Neural cell (in vitro differentiated cells): ENCODE data around the gene RRP1. TPM values are rescaled to one million over a fixed set of nuclear protein-coding genes. Genes with fewer than 3 reads are reported as not detected.

Source experiments
- H2AFZ ChIP-seq: fragments of 200-600, 300-800 bp; sonication (generic), shearing (Covaris generic); 2 replicates; pipeline ENCODE4 v1.6.0; 2014; ENCODE audit warnings: low read depth, mild to moderate bottlenecking, antibody characterized with exemption, low read length, moderate library complexity
- H3F3A ChIP-seq: fragments of 200-600 bp; shearing (Covaris generic); 2 replicates; pipeline ENCODE4 v1.6.1; 2016; ENCODE audit warnings: mild to moderate bottlenecking, moderate library complexity, mixed read lengths, antibody characterized with exemption, low read length; ENCODE audit not compliant: insufficient read depth, poor library complexity, severe bottlenecking
- H3K27ac ChIP-seq: fragments of 200-600, 300-800 bp; sonication (generic), shearing (Covaris generic); 2 replicates; pipeline ENCODE4 v1.5.1; 2014; ENCODE audit warnings: mild to moderate bottlenecking, low read length, moderate library complexity
- H3K27me3 ChIP-seq: fragments of 300-800, 200-600 bp; sonication (generic), shearing (Covaris generic); 2 replicates; pipeline ENCODE4 v1.6.0; 2014; ENCODE audit warnings: mild to moderate bottlenecking, low read depth, low read length, moderate library complexity; ENCODE audit not compliant: insufficient read depth
- H3K36me3 ChIP-seq: fragments of 300-800, 200-600 bp; sonication (generic), shearing (Covaris generic); 2 replicates; pipeline ENCODE4 v1.5.1; 2014; ENCODE audit warnings: mild to moderate bottlenecking, antibody characterized with exemption, low read length, moderate library complexity; ENCODE audit not compliant: insufficient read depth
- H3K4me2 ChIP-seq: fragments of 300-800, 200-600 bp; sonication (generic), shearing (Covaris generic); 2 replicates; pipeline ENCODE4 v1.6.0; 2014; ENCODE audit warnings: mild to moderate bottlenecking, low read length
- H3K4me3 ChIP-seq: fragments of 300-800, 200-600 bp; sonication (generic), shearing (Covaris generic); 2 replicates; pipeline ENCODE4 v1.5.1; 2014; ENCODE audit warnings: mild to moderate bottlenecking, low read length, moderate library complexity
- H3K79me2 ChIP-seq: fragments of 200-600 bp; shearing (Covaris generic); replicated peaks from 2 replicates; pipeline ENCODE4 v1.6.0; 2014; ENCODE audit warnings: mild to moderate bottlenecking, low read length, moderate library complexity; ENCODE audit not compliant: insufficient read depth
- H3K9ac ChIP-seq: fragments of 300-800, 200-600 bp; sonication (generic), shearing (Covaris generic); 2 replicates; pipeline ENCODE4 v1.6.1; 2016; ENCODE audit warnings: mild to moderate bottlenecking, low read length, mixed read lengths
- H3K9me2 ChIP-seq: fragments of 200-600 bp; shearing (Covaris generic); 2 replicates; pipeline ENCODE4 v1.6.1; 2016; ENCODE audit warnings: mild to moderate bottlenecking, low read length, mixed read lengths; ENCODE audit not compliant: insufficient read depth
- H3K9me3 ChIP-seq: fragments of 200-600, 300-800 bp; sonication (generic), shearing (Covaris generic); 2 replicates; pipeline ENCODE4 v1.6.1; 2016; ENCODE audit warnings: mild to moderate bottlenecking, mixed run types, low read length, moderate library complexity, mixed read lengths
- H4K20me1 ChIP-seq: fragments of 200-600 bp; shearing (Covaris generic); 2 replicates; pipeline ENCODE4 v1.6.1; 2016; ENCODE audit warnings: mild to moderate bottlenecking, mixed run types; ENCODE audit not compliant: insufficient read depth
- EP300 ChIP-seq: fragments of 450-650 bp; conservative IDR thresholded peaks from 2 replicates; pipeline ENCODE4 v1.6.1; 2014; ENCODE audit warnings: antibody characterized with exemption, mild to moderate bottlenecking, moderate library complexity; ENCODE audit not compliant: poor library complexity, severe bottlenecking
- EZH2 ChIP-seq: fragments of 200-600, 300-800 bp; shearing (Covaris generic), sonication (generic); IDR thresholded peaks from 2 replicates; pipeline ENCODE4 v1.6.1; 2014; ENCODE audit warnings: antibody characterized with exemption, low read length, borderline replicate concordance, mild to moderate bottlenecking; ENCODE audit not compliant: insufficient read depth, poor library complexity, severe bottlenecking
- MXI1 ChIP-seq: fragments of 450-650 bp; conservative IDR thresholded peaks from 2 replicates; pipeline ENCODE4 v1.6.1; 2014; ENCODE audit warnings: antibody characterized with exemption, mild to moderate bottlenecking; ENCODE audit not compliant: poor library complexity, severe bottlenecking
- POLR2AphosphoS5 ChIP-seq: IDR thresholded peaks from 2 replicates; pipeline ENCODE4 v1.6.1; 2012
- RAD21 ChIP-seq: fragments of 450-650 bp; conservative IDR thresholded peaks from 2 replicates; pipeline ENCODE4 v1.6.1; 2014; ENCODE audit warnings: antibody characterized with exemption, mild to moderate bottlenecking, moderate library complexity
- SMC3 ChIP-seq: fragments of 450-650 bp; conservative IDR thresholded peaks from 2 replicates; pipeline ENCODE4 v1.6.1; 2014; ENCODE audit warnings: antibody characterized with exemption, mild to moderate bottlenecking, moderate library complexity; ENCODE audit not compliant: poor library complexity
- TAF1 ChIP-seq: IDR thresholded peaks from 2 replicates; pipeline ENCODE4 v1.6.1; 2012; ENCODE audit warnings: low read depth
- polyA plus RNA-seq: library from polyadenylated mRNA; depleted of rRNA; stranded (reverse); fragments of >200 nt; gene quantifications from 2 replicates; pipeline ENCODE4 v1.2.3, GENCODE V29; 2014
- TF ChIP-seq, protein P1 (sequence below): IDR thresholded peaks from 2 replicates; pipeline ENCODE4 v1.6.1; 2012; ENCODE audit warnings: borderline replicate concordance
- TF ChIP-seq, protein P2 (sequence below): fragments of 450-650 bp; IDR thresholded peaks from 2 replicates; pipeline ENCODE4 v1.5.1; 2014; ENCODE audit warnings: antibody characterized with exemption, mild to moderate bottlenecking, moderate library complexity; ENCODE audit not compliant: poor library complexity, severe bottlenecking

RRP1 gene
- polyA plus RNA-seq, 1 donor from 2014 or later, result 35.8 TPM

DNA sequence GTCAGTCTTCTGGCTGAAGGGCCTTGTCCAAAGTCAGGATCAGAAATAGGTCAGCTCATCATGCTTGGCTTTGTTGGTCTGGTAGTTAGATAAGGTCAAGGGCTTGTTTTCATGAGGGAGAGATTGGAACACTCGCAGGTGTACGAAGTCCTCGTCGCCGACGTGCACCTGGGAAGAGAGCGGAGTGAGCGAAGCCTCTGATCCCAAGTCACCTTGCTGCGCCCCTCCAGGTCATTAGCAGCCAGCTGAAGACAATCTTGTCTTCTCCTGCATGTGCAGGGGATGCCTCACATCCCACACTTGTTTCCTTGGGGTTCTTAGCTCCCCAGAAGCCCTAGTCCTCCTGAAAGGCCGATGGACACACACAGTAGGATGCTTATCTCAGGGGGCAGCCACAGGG is 15.2 kb upstream of the RRP1 start:
- Histone ChIP-seq H3F3A (no peaks in the 10 kb centered on the region), H3K36me3 (no peaks in the 10 kb centered on the region), H2AFZ (no peak overlapping the region), H3K9me2 (no peaks in the 10 kb centered on the region), H3K27ac (no peak overlapping the region), H3K9ac (no peak overlapping the region), H4K20me1 (no peaks in the 10 kb centered on the region), H3K4me3 (peak overlapping the region; percentile 94), H3K4me2 (no peak overlapping the region), H3K79me2 (peaks cover 5% of the 10 kb centered on the region), H3K9me3 (no peaks in the 10 kb centered on the region), H3K27me3 (no peaks in the 10 kb centered on the region)
- TF ChIP-seq RAD21, result no peak
- TF ChIP-seq MXI1, result no peak
- TF ChIP-seq, protein P1, sequence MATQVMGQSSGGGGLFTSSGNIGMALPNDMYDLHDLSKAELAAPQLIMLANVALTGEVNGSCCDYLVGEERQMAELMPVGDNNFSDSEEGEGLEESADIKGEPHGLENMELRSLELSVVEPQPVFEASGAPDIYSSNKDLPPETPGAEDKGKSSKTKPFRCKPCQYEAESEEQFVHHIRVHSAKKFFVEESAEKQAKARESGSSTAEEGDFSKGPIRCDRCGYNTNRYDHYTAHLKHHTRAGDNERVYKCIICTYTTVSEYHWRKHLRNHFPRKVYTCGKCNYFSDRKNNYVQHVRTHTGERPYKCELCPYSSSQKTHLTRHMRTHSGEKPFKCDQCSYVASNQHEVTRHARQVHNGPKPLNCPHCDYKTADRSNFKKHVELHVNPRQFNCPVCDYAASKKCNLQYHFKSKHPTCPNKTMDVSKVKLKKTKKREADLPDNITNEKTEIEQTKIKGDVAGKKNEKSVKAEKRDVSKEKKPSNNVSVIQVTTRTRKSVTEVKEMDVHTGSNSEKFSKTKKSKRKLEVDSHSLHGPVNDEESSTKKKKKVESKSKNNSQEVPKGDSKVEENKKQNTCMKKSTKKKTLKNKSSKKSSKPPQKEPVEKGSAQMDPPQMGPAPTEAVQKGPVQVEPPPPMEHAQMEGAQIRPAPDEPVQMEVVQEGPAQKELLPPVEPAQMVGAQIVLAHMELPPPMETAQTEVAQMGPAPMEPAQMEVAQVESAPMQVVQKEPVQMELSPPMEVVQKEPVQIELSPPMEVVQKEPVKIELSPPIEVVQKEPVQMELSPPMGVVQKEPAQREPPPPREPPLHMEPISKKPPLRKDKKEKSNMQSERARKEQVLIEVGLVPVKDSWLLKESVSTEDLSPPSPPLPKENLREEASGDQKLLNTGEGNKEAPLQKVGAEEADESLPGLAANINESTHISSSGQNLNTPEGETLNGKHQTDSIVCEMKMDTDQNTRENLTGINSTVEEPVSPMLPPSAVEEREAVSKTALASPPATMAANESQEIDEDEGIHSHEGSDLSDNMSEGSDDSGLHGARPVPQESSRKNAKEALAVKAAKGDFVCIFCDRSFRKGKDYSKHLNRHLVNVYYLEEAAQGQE, result no peak
- TF ChIP-seq SMC3, result no peak
- TF ChIP-seq, protein P2, sequence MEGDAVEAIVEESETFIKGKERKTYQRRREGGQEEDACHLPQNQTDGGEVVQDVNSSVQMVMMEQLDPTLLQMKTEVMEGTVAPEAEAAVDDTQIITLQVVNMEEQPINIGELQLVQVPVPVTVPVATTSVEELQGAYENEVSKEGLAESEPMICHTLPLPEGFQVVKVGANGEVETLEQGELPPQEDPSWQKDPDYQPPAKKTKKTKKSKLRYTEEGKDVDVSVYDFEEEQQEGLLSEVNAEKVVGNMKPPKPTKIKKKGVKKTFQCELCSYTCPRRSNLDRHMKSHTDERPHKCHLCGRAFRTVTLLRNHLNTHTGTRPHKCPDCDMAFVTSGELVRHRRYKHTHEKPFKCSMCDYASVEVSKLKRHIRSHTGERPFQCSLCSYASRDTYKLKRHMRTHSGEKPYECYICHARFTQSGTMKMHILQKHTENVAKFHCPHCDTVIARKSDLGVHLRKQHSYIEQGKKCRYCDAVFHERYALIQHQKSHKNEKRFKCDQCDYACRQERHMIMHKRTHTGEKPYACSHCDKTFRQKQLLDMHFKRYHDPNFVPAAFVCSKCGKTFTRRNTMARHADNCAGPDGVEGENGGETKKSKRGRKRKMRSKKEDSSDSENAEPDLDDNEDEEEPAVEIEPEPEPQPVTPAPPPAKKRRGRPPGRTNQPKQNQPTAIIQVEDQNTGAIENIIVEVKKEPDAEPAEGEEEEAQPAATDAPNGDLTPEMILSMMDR, result no peak

DNA sequence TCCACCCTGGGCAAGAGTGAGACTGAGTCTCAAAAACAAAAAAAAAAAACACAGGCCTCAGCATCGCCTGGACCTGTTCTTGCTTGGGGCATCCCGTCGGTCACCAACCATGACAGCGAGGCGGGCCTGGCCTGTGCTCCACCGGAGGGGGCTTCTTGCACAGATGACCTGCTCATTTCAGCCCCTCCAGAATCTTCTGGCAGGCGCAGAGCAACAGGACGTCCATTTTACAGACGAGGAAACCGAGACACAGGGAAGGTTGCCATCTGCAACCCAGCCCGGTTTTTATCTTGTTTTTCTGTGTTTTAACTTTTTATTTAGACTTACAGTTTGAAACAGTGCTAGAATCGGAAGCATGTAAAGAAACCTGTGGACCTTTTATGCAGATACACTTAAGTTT is 14.2 kb upstream of the RRP1 start:
- peaks cover 5% of the 10 kb centered on the region for H3K79me2 ChIP-seq
- H3K9ac ChIP-seq, result peak overlapping the region; percentile 77
- H3K4me3 ChIP-seq, result peak overlapping the region; percentile 94
- H3K27me3 ChIP-seq, result no peaks in the 10 kb centered on the region
- H3F3A ChIP-seq, result no peaks in the 10 kb centered on the region
- no peaks in the 10 kb centered on the region for H3K9me2 ChIP-seq
- H3K4me2 ChIP-seq, result peak overlapping the region; percentile 91
- no peak overlapping the region for H3K27ac ChIP-seq
- H3K36me3 ChIP-seq, result no peaks in the 10 kb centered on the region
- H3K9me3 ChIP-seq, result no peaks in the 10 kb centered on the region
- H4K20me1 ChIP-seq, result no peaks in the 10 kb centered on the region
- H2AFZ ChIP-seq, result no peak overlapping the region
- TF ChIP-seq TAF1 (no peak), RAD21 (no peak)

DNA sequence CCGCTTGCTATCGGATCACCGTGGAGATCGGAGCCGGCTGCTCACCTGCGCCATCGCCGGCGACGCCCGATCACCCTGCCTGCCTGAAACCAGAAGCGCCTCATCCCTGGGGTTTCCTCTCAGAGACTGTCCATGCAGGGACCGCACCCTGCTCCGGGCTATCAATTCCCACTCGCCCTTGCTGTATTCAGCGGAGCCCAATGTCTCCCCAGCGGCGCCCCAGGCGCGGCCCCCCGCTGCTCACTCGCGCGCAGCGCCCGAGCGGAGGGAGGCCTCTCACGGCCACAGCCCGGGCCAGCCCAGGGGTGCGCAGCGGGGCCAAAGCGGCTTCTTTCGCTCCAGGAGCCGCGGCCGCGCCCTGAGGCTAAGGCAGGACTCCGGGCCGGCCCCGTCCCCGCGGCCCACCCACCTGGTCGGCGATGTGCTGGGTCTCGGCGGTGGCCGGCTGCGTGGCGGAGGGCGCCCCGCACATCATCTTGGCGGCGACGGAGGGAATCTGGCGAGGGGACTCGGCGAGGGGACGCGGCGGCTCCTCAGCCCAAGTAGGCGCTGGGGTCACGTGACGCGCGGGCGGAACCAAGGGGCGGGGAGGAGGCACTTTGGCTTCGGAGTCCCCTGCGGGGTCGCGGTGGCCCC is 13.5 kb upstream of the RRP1 start, which contains the start of gene CSTB:
TSS of gene CSTB (minus strand) at position 514 of the 636 bp plus-strand sequence. CDS start at position 475, 39 bp downstream.
- Histone ChIP-seq H4K20me1 (no peaks in the 10 kb centered on the region), H3F3A (no peaks in the 10 kb centered on the region), H3K79me2 (peaks cover 5% of the 10 kb centered on the region), H3K4me3 (peak within 1 kb of the TSS; percentile 94), H3K9me2 (no peaks in the 10 kb centered on the region), H3K9me3 (no peaks in the 10 kb centered on the region), H3K4me2 (peak within 1 kb of the TSS; percentile 91), H3K36me3 (no peaks in the 10 kb centered on the region), H3K9ac (peak within 1 kb of the TSS; percentile 77), H3K27me3 (no peaks in the 10 kb centered on the region), H2AFZ (peak within 1 kb of the TSS; percentile 76), H3K27ac (peak within 1 kb of the TSS; percentile 49)
- peak; percentile 62 for TF ChIP-seq MXI1
- TF ChIP-seq EZH2, result no peak
- TF ChIP-seq EP300, result no peak
- TF ChIP-seq, protein P1, result no peak
- TF ChIP-seq, protein P2, result no peak
- TF ChIP-seq POLR2AphosphoS5, result peak; percentile 83
- peak; percentile 38 for TF ChIP-seq RAD21
- peak; percentile 50 for TF ChIP-seq TAF1
- peak; percentile 38 for TF ChIP-seq SMC3
